GM21723 (cell line): Measurements from ENCODE around the gene DIAPH2.
A peak's percentile ranks its signal among the peaks of the same experiment; 100 is the strongest.

Experiments used
- ATAC-seq: cut with Tn5 transposase; IDR thresholded peaks from one replicate; pipeline ENCODE4 v1.9.1; 2021; ENCODE audit warnings: mild to moderate bottlenecking, moderate library complexity; ENCODE audit not compliant: unreplicated experiment

The DIAPH2 gene

DNA sequence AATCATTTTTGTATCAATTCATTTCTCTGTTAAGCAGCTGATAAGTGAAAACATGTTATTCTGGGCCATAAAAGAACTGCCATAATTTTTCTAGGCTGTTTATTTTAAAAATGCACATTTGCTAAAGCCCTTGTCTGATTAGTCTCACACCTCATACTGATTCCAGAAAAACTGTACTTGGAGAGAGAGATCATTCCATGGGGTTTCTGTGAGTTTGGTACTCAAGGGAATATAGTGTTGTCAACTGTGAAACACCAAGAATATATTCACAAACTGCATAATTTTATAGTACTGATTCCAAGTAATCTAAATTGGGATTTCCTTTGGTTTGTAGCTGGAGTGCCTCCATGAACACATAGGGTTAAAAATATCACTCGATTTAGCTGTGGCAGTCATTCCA lies 746.6 kb downstream of the DIAPH2 start:
- no peak for ATAC-seq

DNA sequence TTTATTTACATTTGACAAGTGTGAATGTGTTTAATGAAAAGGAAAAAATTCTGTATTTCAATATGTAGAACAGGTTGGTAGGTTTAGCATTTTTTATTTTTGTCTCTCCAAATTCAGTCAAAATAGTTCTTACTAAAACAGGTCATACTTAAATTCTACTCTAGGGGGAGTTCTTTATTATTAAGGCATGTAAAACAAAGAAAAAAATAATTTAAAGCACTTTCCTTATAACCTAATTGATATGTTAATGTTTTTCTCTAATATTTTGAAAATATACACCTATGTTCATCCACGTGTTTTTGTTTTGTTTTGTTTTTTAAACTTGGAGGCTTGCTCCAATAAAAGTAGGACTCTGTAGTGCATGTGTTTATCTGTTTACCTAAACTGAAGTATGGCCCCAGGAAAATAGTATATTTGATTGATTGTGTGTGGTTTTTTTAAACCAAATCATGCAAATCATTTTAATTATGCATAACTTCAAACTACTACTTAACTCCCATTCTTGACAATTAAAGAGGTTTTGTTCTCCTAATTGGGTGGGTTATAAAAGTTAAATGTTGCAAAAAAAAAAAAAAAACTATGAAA lies 761.7 kb downstream of the DIAPH2 start:
- ATAC-seq, result no peak

DNA sequence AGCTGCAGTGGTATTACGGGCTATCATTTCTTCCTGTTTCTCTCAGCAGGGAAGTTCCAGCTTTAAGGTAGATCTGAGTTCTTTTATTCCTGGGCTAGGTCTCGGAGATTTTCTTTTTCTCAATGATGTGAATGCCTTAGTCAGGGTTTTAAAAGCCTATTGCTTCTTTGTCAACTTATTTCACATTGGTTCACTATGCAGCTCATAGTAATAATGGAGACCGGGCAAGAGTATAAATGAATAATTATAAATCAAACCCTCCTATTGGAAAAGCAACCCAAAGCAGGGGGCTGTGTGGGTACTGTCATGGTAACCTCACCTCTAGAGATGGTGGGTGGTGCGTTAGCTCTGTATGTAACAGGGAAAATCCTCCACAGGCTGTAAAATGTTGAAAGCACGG lies 762.7 kb downstream of the DIAPH2 start:
- no peak for ATAC-seq

DNA sequence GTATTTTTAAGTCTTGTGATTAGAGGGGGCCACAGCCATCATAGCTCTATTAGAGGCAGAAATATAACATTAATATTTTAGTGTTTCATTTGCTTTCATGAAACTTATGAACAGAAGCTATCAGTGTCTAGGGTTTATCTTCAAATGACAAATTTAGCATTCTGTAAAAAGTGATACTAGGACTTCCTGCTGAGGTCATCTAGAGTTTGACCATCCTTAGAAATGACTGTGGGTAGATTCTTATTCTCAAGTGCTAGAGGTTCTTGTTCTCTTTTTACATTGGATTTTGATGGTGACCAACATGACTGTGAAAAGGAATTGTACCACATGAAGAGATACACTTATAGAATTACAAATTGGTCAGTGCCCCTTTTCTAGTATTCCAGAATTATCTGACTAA lies 767.6 kb downstream of the DIAPH2 start:
- no peak for ATAC-seq

DNA sequence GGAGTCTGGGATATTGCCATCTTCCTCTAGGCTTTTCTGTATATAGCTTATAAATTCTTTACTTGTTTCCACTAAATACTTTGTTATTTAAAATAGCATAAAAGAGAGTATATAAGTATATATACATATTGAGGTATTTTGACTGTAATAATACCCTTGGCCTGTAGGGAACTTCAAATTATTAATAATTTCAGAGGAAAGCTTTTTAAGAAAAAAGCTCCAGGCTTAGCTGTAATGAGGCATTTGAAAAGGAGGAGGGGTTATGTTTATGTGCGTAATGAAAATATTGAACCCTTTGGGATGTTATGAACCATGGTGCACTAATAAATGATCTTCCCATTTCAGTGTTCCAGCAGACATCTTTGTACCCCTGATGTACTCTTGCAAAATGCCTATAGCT lies 777.1 kb downstream of the DIAPH2 start:
- ATAC-seq, result no peak

DNA sequence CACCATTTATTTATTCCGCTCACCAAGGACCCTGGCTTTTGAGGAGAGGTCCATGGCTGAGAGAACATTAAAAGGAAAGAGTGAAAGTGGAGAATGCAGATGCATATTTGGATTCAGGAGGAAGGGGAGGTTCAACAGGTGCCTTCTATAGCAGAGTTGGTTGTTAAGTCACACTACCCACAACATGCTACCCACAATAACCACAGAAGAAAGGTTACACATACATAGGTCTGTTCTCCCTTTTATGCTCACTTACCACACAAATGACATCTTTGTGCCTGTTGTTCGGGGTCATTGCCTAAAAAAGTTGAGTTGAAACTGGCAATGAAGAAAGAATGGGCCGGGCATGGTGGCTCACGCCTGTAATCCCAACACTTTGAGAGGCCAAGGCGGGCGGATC lies 786.4 kb downstream of the DIAPH2 start:
- ATAC-seq, result no peak

DNA sequence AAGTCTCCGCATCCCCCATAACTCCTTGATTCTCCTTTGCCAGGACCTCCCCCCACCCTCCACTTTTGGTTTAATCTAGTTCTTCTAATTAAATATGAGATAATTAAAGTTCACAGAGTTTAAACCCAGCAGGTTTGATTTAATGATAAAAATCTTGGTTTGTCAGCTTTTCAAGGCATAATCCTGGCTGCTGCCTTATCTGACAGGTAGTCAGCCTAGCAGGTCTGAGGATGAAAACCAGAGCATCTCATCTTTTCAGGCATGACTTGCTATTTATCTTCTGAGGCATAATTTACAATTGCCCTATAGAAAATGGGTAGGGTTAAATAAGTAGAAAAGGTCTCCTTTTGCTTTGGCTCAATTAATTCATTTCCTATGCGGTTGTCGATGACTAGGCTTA lies 790.3 kb downstream of the DIAPH2 start:
- no peak for ATAC-seq

DNA sequence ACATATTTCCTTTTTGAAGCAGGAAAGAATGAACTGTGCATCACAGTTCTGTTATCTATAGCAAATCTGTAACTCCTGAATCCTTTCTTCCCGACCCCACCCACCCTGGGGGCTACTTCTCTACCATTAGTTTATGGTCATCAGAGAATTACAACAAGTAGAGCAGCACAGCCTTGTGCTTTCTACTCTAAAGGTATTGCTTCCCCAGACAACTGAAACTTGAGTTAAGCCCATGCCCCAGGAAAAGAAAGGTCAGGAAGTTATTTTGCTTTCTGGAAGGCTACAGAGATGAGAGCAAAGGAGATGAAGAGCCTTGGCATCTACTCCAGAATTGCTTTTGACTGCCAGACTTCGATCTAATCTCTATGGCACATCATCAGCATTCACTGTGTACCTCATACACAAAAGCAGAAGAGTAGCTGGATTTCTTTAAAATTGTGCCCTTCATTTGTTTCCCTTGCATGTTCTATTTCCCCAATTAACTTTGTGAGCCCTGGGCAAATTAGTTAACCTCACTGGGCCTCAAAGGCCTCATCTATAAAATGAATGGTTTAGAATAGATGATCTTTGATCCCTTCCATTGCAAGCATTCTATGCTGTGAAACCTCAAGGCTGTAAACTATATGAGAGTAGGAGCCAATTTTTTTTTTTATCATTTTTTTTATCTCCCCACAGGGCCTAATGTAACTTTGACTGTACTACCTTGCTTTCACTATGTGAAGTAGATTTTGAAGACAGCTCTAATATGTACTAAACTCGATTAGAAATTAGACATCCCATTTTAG lies 794.7 kb downstream of the DIAPH2 start:
- no peak for ATAC-seq

DNA sequence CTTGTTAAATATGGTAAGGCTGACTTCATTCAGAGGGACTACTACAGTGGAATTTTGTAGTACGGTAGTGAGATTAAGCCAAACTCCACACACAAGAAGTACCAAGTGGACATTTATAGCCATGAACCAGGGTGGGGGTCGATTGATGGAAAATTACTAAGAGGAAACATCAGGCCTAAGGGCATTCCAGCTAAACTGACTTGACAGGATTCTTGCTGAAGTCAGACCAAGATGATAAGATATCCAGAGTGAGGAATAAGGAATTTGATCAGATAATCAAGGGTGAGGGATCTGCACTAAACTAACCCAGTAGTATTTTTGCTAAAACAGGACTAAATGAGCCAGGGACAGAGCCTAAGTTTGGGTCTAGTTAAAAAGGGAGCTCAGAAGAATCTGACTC lies 796.6 kb downstream of the DIAPH2 start:
- no peak for ATAC-seq

DNA sequence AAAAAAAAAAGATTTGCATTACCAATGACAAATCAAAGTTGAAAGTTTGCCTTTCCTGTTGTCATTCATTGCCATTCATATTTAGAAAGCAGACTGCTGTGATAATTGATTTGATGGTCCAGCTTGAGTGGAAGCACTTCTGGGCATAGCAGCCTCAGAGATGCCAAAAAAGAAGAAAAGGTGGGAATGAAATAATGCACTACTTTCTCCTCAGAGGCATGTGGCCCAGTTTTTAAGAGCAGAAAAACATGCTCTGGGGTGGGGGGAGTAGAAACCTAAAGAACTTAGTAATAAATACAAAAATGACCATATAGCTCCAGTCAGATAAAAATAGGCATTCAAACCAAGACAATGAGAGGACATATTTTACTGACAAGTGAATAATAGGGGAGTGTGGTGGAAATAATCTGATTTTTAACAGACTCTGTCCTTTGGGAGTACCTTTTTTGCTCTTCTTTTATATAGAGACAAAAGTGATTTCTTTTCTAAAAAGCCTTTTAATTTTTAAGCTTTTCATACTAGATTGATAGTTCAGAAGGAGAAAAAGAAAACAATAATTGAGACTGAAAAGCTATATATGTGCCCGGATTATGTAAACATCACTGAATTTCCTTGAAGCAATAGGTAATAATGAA lies 798.1 kb downstream of the DIAPH2 start:
- ATAC-seq, result no peak

DNA sequence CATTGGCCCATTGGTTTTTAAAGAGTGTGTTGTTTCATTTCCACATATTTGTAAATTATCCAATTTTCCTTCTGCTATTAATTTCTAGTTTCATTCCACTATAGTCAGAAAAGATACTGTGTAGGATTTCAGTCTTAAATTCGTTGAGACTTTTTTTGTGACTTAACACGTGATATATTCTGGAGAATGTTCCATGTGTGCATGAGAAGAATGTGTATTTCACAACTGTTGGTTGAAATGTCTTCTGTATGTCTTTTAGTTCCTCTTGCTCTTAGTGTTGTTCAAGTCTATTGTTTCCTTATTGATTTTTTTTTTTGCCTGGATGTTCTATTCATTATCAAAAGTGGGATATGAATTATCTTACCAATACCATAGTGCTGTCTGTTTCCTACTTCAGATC lies 806.0 kb downstream of the DIAPH2 start:
- ATAC-seq, result no peak

DNA sequence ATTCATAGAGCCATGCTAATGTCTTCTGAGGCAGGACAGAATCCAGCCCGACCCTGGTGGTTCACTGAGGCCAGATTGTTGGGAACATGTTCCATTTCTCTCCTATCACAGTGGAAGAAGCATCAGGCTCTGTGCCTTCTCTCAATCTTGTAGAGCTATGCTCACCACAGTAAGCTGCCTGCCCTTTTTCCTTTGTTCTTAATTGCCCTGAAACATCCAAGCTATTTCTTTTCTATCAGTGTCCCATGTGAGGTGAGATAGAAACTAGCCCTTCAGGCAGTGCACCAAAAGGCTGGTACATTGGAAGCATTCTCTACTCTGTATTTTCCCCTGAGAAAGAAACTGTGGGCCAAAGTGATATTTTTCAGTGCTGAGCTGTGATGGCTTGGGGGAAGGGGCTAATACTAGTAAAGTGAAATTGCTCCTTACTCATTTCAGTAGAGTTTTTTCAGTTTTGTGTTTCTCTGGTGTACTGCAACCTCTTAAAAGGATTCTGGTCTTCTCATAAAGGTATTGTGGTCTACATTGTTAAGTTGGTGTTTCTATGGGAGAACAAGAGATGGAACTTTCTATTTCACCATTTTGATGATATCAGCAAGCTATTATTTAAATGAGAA lies 810.2 kb downstream of the DIAPH2 start:
- peak; percentile 92 for ATAC-seq

DNA sequence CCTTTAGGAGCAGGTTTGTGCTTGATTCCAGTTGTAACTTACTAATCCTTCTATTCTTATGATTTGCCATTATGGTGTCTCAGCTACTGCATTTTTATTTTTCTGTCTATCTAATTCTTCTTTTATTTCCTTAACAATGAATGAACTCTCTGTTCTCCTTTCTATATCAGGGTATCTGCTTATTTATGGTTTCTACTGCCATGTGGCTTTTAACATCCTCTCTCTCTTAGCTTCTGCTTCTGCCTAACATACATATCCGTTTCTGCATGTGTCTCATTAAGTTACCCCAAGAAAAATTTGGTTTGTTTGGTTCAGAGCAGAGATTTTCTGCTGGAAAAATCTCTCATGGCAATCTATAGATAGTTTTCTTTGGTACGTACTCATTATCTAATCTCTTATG lies 813.5 kb downstream of the DIAPH2 start:
- ATAC-seq, result peak; percentile 50

DNA sequence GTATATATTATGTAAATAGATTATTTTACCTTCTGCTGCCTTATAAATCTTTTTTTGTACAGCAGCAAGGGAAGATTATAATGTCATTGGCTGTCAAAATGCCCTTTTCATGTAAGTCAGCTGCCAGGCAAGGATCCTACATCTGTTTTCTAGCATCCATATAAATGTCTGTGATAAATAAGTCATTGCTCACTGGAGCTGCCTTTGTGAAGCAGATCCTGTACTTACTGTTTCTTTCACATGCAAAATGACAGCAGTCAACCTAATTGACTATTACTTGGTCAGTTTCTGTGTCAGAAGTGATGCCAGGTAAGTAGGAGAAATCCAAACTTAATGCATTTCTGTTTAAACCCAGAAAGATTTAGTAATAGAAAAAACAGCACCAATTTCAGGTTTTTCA lies 819.8 kb downstream of the DIAPH2 start:
- ATAC-seq, result no peak

DNA sequence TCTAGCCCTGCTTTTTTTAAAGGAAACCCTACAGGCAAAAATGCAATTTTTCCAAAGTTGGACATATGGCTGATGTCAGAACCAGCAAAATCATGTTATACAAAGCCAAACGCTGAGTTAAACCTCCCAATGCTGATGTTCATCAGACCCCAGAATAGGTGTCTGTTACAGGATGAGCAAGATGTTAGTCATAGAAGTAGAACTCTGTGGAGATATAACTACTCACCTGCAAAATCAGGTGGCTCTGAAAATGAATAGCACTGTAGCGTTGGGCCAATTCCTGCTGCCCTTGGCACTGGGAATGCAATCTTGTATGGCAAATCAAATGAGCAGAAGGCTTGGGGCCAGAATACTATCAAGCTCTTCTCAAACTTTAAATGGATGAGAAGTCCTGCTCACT lies 833.1 kb downstream of the DIAPH2 start:
- ATAC-seq, result no peak

DNA sequence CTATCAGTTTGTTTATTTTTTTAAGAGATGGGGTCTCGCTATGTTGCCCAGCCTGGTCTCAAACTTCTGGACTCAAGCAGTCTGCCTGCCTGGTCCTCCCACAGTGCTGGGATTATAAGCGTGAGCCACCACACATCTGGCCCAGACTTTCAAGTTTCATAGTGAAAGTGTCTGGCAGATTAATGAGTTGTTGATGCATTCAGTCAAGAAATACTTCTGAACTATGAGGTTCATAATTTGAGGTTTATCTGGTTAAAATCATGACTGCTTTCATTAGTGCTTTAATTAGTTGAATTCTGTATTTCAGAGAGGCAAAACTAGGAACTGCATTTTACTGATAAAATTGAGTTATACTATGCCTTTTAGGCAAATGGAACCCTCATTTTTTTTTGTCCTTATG lies 837.7 kb downstream of the DIAPH2 start:
- no peak for ATAC-seq

DNA sequence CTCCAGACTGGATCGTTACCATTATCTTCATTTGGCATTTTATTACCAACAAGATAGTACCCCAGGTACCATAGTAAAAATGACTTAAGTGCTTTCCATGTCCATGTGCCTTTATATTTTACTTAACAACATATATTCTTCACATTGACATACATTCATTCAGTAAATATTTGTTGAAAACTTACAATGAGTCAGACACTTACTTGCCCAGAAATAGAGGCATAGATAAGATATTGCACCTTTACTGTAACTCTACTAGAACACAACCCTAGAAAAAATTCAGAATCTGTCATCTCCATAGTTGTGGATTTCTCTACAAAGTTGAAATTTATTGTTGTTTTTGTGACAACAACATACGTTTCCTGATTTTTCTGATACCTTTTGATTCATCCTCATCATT lies 839.7 kb downstream of the DIAPH2 start:
- ATAC-seq, result no peak

DNA sequence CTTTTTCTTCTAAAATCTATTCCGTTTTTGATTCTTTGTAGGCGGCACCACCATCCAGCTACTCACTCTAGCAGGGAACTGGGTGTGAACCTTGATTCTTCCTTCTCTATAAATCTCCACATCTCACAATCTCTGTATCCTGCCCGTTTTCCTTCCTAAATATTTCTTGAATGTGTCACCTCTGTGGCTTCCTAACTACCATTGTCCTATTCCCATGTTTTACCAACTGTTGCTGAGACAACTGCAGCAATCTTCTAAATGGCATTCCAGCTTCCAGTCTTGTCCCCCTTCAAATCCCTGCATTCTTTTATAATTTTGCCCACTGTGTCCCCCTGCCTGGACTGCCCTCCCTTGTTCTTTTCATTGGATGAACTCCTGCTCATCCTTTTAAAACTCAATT lies 840.4 kb downstream of the DIAPH2 start:
- ATAC-seq, result no peak

DNA sequence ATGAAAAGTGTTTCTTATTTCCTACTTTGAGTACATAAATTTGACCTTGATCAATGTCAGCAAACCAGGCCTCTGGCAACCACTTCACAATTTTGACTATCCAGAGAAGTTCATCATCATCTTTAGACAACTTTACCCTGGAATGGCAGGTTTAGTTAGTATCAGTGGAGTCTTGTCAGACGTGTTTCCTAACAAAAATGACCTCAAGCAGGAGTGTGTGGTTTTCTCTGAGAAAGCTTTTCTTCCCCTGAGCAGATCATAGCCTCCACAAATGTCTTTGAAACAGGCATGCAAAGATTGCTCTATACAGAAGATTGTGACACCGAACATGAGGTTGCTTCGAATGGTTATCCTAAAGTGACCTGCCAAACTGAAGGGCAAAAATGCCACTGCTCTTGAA lies 841.3 kb downstream of the DIAPH2 start:
- no peak for ATAC-seq

DNA sequence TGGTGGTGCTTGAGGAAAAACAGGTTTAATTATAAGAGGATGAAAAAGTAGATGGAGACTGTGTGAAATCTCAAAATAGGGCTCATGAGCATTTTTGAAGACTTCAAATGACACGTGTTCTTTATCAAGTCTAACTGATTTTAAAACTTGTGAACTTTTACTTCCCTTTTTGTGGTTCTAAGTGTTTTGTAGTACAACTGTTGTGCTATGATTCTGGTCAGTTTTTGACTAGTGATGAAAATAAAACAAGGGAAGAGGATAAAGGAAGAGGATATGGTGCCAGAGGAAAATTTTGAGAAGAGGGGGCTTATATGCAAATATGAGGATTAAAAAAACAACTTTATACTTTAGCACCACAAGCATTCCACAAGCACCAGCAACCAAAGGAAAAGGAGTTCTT lies 843.1 kb downstream of the DIAPH2 start:
- peak; percentile 49 for ATAC-seq

DNA sequence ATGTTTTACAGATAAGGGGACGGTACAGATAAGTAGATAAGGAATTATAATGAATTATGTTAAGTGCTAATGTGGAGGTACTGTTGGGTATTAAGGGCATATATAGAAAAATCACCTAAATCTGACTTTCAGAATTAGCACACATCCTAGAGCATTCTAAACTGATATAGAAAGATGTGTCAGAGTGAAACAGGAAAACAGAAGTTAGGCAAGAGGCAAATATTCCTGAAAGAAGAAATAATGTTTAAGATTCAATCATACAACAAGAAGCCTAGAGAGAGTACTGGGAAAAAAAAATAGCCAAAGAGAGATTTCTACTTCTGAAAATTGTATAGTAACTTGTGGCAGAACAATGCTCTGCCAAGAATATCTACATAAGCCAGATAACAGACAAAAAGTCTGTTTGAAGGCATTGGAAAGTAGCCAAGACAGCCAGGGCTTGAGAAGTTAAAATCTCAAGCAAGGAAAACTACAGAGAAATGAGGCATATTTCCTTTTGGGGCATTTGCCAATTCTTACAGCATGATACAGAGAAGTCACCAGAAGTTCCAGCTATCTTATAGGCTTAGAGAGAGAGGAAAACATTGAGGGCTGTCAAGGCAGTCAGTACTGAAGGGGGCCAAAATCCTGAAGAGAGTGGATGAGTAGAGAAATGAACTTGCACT lies 845.0 kb downstream of the DIAPH2 start:
- ATAC-seq, result no peak
